Esophagus squamous epithelium (tissue), 5 donors: ENCODE results near the gene ZRSR2. TPM values are rescaled to one million over a fixed set of nuclear protein-coding genes. Genes with fewer than 3 reads are reported as not detected.

Experiments used
- DNase-seq: peaks from one replicate; lab custom pipeline; 2025; lab: John Stamatoyannopoulos, UW
- H3K27ac ChIP-seq, 4 donors: fragments of 200-600 bp; sonication (generic); one replicate each; pipeline ENCODE4 v1.5.1; 2016 to 2019; ENCODE audit warnings: mild to moderate bottlenecking in 1 of 4
- H3K27me3 ChIP-seq, 4 donors: fragments of 200-600 bp; sonication (generic); 1 replicate in 3 of 4; 2 replicates in 1 of 4; pipeline versions ENCODE4 v1.5.1 to v1.6.0; 2017 to 2021; ENCODE audit warnings: antibody characterized with exemption in 1 of 4
- H3K36me3 ChIP-seq, 3 donors: fragments of 200-600 bp; sonication (generic); one replicate each; pipeline ENCODE4 v1.5.1; 2016 to 2019
- H3K4me1 ChIP-seq, 3 donors: fragments of 200-600 bp; sonication (generic); one replicate each; pipeline ENCODE4 v1.5.1; 2017 to 2019
- H3K4me3 ChIP-seq, 4 donors: fragments of 200-600 bp; sonication (generic); 1 replicate in 3 of 4; 2 replicates in 1 of 4; pipeline ENCODE4 v1.5.1; 2016 to 2019; ENCODE audit warnings: mild to moderate bottlenecking in 2 of 4, moderate library complexity in 1 of 4
- H3K9me3 ChIP-seq, 3 donors: fragments of 200-600 bp; sonication (generic); one replicate each; pipeline ENCODE4 v1.5.1; 2016 to 2019
- POLR2A ChIP-seq, 4 donors: fragments of 450-650 bp; IDR thresholded peaks; one replicate each; pipeline ENCODE4 v1.6.1; 2017; ENCODE audit warnings: antibody characterized with exemption in 4 of 4, mild to moderate bottlenecking in 4 of 4, moderate library complexity in 3 of 4
- WGBS, 2 donors: methylation state at CpG; one replicate each; pipeline ENCODE4 v1.1.5; 2018; 5-methylcytosine and 5-hydroxymethylcytosine counted together
- intact Hi-C: fragments of 100-400 bp; cut with DNase I; formaldehyde crosslinking; loops from one replicate; pipeline ENCODE4 v1.15.0; 2022
- total RNA-seq, 4 donors: library from RNA; depleted of rRNA; stranded (reverse); fragments of >200 nt; gene quantifications; one replicate each; pipeline ENCODE4 v1.1.0, GENCODE V29; 2016
- TF ChIP-seq, protein P1 (sequence below), 6 experiments: fragments of 450-650 bp in 4 of 6; fragments of 200-600 bp in 2 of 6; sonication (generic) in 2 of 6; IDR thresholded peaks; one replicate each; pipeline ENCODE4 v1.5.1; 2016 to 2019; ENCODE audit warnings: antibody characterized with exemption in 6 of 6, mild to moderate bottlenecking in 4 of 6, moderate library complexity in 4 of 6
- donor health status: DM: yes; HTN: yes; CAD: no.

Gene ZRSR2
- total RNA-seq, 4 donors from 2014 or later: 2.5 to 6.5 (median 5.1) TPM

DNA sequence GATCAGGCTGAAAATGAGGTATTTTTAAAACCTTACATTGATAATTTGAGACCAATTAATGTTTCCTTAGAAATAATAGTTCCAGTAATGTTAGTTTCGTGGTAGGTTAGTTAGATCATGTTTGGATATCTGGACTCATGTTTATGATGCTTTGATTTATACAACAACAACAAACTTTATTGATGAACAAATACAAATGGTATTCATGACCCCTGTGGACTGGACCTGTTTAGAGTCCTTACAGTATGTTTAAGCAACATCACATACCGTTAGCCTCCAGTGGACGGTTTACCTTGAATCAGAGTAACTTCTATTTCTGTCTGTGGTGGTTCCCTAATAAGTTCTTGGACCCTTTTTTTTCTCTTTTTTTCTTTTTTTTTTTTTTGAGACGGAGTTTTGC is 18.0 kb downstream of the ZRSR2 start:
- Histone ChIP-seq H3K4me3 (no peak overlapping the region), H3K27ac (no peak overlapping the region), H3K4me1 (no peaks in the 10 kb centered on the region), H3K27me3 (no peaks in the 10 kb centered on the region), H3K36me3 (peaks cover 3 to 91% (median 4%) of the 10 kb centered on the region in 3 donors), H3K9me3 (no peaks in the 10 kb centered on the region)
- TF ChIP-seq POLR2A (IDR thresholded peaks at IDR 0.05): no peak
- TF ChIP-seq, protein P1, sequence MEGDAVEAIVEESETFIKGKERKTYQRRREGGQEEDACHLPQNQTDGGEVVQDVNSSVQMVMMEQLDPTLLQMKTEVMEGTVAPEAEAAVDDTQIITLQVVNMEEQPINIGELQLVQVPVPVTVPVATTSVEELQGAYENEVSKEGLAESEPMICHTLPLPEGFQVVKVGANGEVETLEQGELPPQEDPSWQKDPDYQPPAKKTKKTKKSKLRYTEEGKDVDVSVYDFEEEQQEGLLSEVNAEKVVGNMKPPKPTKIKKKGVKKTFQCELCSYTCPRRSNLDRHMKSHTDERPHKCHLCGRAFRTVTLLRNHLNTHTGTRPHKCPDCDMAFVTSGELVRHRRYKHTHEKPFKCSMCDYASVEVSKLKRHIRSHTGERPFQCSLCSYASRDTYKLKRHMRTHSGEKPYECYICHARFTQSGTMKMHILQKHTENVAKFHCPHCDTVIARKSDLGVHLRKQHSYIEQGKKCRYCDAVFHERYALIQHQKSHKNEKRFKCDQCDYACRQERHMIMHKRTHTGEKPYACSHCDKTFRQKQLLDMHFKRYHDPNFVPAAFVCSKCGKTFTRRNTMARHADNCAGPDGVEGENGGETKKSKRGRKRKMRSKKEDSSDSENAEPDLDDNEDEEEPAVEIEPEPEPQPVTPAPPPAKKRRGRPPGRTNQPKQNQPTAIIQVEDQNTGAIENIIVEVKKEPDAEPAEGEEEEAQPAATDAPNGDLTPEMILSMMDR (IDR thresholded peaks at IDR 0.05): no peak
- intact Hi-C loops: no loop called here
- WGBS, 2 donors: 92% methylated on average over 4 of the region's 4 CpGs
- no peak for DNase-seq

DNA sequence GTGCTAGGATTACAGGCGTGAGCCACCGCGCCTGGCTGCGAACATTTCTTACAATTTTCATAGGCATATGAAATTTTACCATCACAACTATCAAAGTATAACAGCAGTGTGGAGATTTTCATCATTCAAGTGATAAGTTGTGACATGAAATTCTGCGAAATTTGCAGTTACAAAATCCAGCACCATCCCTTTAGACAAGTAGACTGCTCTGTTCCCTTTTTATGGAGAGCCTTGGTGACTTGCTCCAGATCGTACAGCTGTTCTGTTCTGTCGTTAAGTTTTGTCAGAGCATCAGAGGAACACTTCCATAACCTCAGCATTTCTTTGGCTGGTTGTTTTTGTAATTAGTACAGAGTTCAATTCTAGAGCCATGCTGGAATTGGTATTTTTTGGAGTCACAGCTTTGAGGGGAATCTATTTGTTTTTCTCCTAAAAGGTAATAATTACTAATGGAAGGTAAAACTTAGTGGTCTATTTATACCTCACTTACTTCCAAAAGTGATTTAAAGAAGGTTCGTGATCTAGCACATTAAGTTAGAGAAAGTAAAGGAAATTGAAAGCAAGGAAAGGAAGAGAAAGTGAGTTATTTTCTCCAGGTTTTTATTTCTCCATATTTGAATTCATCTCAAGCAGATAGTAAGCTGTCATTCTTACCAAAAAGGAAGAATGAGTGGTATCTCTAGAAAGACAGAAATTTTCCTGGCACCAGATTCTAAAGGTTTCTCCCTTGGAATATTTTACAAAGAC is 22.1 kb downstream of the ZRSR2 start:
- no peaks in the 10 kb centered on the region for H3K27me3 ChIP-seq
- H3K4me1 ChIP-seq: no peaks in the 10 kb centered on the region
- H3K9me3 ChIP-seq: no peaks in the 10 kb centered on the region
- TF ChIP-seq, protein P1 (IDR thresholded peaks at IDR 0.05): no peak
- no peak for TF ChIP-seq POLR2A (IDR thresholded peaks at IDR 0.05)
- no peak for DNase-seq
- intact Hi-C loops: no loop called here
- 83 to 98% methylated on average over 5 to 7 of the region's 8 CpGs for WGBS, 2 donors
- H3K27ac ChIP-seq: no peak overlapping the region
- peaks cover 4 to 94% (median 5%) of the 10 kb centered on the region in 3 donors for H3K36me3 ChIP-seq
- no peak overlapping the region for H3K4me3 ChIP-seq

DNA sequence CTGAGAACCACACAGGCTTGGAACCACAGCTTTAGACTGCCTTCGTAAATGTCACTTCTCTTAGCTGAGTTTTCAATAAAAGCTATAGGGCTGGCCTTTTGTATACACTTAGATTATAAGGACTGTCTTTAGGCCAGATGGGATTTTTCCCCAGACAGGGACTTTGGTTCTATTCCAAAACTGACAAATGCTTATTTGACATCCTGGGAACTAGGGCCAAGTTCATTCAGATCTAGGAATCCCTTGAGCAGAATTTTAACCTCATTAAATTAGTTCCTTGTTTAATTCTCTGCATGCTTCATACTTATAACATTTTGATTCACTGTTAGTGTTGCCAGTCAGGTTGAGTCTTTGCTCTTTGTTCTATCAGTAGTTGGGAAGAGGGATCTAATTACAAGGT is 23.1 kb downstream of the ZRSR2 start:
- WGBS, 2 donors: 86 to 88% methylated on average over 1 of the region's 1 CpG
- H3K36me3 ChIP-seq: peaks cover 5 to 93% (median 8%) of the 10 kb centered on the region in 3 donors

DNA sequence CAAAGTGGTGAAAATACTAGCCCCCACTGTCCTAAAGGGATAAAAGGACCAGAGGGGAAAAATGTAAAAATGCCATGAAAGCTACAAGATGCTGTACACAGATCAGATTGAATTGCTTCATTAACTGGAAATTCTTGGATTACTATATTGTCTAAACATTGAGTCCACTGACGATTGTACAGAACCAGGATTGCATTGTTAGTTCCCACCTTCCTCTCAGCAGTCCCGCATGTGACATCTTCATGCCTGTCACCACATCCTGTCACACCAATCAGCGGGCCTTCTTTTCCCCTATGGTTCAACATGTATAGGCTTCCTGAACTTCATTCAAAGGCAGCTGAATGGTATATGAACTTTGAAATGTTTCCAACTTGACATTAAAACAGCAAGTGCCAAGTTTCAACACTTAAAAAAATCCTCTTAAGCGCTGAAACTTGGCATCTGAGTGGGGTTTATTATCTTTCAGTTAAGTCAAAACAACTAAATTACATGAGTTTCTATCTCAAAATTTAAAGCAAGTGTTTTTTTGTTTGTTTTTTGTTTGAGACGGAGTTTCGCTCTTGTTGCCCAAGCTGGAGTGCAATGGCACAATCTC is 24.6 kb downstream of the ZRSR2 start:
- 78 to 85% methylated on average over 6 of the region's 6 CpGs for WGBS, 2 donors
- Histone ChIP-seq H3K9me3 (no peaks in the 10 kb centered on the region), H3K27ac (no peak overlapping the region), H3K36me3 (peaks cover 8 to 93% (median 8%) of the 10 kb centered on the region in 3 donors), H3K4me3 (no peak overlapping the region), H3K27me3 (no peaks in the 10 kb centered on the region), H3K4me1 (no peaks in the 10 kb centered on the region)
- intact Hi-C loops: no loop called here
- DNase-seq: no peak
- TF ChIP-seq, protein P1 (IDR thresholded peaks at IDR 0.05): no peak
- TF ChIP-seq POLR2A (IDR thresholded peaks at IDR 0.05): no peak

More for the DNA sequence above, 23.1 kb downstream of the ZRSR2 start:
- no peak for DNase-seq
- Histone ChIP-seq H3K4me3 (no peak overlapping the region), H3K4me1 (no peaks in the 10 kb centered on the region), H3K27me3 (no peaks in the 10 kb centered on the region), H3K27ac (no peak overlapping the region), H3K9me3 (no peaks in the 10 kb centered on the region)
- TF ChIP-seq, protein P1 (IDR thresholded peaks at IDR 0.05): no peak
- TF ChIP-seq POLR2A (IDR thresholded peaks at IDR 0.05): no peak
- intact Hi-C loops: no loop called here

DNA sequence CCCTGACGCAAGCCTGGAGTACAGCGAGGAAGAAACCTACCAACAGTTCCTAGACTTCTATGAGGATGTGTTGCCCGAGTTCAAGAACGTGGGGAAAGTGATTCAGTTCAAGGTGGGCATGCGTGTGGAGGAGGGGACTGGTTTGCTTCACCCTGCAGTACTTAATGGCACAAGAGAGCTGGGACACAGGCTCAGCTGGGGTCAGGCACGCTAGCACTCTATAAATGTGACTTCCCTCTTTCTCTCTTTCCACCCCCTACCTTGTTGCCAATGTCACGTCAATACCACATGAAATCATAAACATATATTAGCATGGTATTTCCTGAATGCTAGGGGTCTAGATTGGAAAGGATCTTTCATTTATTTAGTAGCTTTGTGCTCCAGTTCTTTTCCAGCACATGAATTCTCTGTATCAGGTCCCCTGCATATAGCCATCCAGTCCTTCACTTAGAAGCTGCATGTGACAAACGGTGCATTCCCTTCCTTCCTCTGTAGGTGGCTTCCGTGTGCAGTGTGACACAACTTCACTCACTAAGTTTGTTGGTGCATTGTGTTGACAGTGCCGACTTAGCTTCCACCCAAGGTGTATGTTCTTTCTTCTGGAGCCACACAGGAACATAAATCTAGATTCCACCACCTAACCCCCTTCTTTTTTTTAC is 25.6 kb downstream of the ZRSR2 start:
- H3K4me3 ChIP-seq: no peak overlapping the region
- no peak for DNase-seq
- intact Hi-C loops: no loop called here
- no peak for TF ChIP-seq POLR2A (IDR thresholded peaks at IDR 0.05)
- TF ChIP-seq, protein P1 (IDR thresholded peaks at IDR 0.05): peak in 2 of 6 experiments; percentile 7 to 8
- H3K27me3 ChIP-seq: no peaks in the 10 kb centered on the region
- no peak overlapping the region for H3K27ac ChIP-seq
- H3K4me1 ChIP-seq: no peaks in the 10 kb centered on the region
- WGBS, 2 donors: 75 to 79% methylated on average over 9 to 10 of the region's 10 CpGs
- no peaks in the 10 kb centered on the region for H3K9me3 ChIP-seq
- H3K36me3 ChIP-seq: peaks cover 8 to 93% (median 9%) of the 10 kb centered on the region in 3 donors
